GM21515 (cell line): ENCODE data around the gene PTPN14.
A peak's percentile ranks its signal among the peaks of the same experiment; 100 is the strongest.

Source experiments
- ATAC-seq: cut with Tn5 transposase; IDR thresholded peaks from one replicate; pipeline ENCODE4 v1.9.1; 2021; ENCODE audit not compliant: unreplicated experiment

The PTPN14 gene

DNA sequence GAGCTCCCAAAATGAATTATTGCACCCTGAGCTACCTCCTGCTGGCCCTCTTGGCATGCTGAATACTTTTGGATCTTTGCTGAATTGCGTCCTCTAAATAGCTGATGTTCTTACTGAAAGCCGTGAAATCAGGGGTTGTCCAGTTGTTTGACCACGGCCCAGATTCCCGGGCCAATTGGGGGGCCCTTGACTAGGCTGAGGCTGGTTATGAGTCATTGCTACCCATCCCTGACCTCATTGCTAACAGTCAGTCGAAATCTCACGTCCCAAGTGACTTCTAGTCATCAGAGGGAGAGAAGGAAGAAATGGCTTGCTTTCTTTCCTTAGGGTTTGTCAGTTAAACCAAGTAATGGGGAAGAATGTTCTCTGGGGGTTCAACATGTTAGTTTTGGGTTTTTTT, 233.0 kb downstream of the PTPN14 start:
- no peak for ATAC-seq

DNA sequence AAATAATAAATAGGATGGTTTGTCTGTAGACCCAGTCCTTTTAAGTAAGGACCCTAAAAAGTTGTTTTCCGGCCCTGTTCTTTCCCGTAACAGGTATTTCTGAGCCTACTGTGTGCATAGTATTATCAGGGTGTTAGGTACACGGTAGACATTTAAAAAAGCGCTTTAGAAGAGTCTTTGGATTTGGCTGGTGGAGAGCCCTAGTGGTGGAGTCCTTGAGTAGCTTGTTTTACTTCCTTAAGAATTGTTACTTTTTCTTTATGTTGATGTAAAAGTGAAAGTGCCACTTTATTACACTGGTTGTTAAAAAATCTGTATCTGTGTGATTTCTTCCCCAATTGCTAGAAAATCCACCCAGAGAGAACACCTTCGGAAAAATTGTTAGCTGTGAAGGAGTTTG, 233.7 kb downstream of the PTPN14 start:
- no peak for ATAC-seq

DNA sequence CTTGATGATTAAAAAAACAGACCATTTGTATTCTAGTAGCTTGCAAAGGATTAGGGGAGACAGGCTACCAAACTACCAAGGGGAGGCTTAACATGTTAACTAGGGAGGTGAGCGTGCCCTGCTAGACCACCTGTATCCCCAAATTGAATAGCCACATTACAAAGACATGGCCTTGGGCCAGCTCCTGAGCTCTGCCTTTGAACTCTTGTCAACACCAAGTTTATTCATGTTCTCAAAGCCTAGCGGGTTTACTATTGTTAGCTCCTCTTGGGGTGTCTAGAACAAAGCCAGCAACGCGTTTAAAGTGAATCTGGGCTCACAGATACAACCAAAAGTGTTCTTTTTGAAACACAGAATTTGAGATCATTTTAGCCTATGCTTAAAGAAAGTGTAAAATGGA, 234.1 kb downstream of the PTPN14 start:
- ATAC-seq: no peak

DNA sequence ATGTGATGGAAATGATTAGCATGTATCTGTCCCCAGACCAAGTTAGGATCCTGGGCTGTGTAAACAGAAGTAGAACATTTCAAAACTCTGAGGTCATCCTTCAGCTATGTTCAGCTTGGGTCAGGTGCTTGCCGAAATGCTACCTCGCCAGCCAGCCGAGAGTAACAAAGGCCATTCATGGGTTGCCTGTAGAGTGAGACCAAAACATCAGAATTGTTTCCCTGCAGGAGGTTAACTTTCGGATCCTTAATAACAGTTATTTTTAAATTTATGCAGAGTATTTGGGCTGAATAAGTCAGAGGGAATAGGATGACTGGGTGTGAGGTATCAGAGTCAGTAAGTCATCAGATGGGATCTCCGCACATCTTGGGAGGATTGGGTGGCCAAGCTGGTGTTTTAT, 234.8 kb downstream of the PTPN14 start:
- ATAC-seq: no peak

DNA sequence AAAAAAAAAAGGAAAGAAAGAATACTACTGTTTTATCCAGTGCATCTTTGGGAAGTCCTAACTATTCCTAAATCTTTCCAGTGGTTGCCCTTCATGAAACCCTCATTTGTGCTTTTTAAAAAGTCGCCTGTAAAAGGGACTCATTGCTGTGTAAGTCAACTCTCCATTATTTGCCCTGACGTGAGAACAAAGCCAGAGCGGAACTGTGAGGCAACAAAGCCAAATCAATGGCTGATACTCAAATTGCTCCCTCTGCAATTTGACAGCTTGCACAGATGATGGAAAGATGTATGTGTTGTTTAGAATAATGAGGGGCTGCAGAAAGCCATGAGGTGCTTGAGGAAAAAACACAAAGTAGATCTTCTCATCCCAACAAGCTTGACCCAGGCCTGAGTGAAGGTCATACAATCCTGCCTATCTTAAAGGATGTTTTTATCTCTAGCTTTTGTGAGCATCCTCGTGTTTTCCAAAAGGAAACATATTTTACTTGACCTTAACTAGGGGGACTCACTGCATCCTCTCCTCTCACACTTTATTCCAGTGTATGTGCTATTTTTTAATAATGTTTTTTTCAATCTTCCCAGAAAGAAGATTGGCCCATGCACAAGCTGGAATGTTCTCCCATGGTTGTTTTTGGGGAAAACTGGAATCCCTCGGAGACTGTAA, 237.1 kb downstream of the PTPN14 start:
- ATAC-seq: no peak

DNA sequence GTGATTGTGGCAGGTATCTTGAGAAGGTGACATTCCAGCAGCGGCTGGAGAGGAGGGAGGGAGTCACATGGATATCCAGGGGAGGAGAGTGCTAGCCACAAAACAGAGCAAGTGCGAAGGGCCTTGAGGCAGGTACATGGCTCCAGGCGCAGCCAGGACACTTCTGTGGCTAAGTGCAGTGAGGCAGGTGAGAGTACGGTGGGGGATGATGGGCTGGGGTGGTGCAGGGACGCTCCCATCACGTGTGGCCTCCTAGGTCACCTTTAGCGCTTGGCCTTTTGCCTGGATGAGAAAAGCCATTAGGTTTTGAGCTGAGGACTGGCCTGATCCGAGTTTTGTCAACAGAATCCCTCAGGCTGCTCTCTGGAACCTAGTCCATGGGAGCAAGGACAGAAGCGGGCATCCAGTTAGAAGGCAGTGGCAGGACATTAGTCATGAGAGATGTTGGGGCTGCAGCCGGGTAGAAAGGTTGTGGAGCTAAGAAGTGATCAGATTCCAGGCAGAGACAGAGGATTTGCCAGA, 238.8 kb downstream of the PTPN14 start:
- no peak for ATAC-seq

DNA sequence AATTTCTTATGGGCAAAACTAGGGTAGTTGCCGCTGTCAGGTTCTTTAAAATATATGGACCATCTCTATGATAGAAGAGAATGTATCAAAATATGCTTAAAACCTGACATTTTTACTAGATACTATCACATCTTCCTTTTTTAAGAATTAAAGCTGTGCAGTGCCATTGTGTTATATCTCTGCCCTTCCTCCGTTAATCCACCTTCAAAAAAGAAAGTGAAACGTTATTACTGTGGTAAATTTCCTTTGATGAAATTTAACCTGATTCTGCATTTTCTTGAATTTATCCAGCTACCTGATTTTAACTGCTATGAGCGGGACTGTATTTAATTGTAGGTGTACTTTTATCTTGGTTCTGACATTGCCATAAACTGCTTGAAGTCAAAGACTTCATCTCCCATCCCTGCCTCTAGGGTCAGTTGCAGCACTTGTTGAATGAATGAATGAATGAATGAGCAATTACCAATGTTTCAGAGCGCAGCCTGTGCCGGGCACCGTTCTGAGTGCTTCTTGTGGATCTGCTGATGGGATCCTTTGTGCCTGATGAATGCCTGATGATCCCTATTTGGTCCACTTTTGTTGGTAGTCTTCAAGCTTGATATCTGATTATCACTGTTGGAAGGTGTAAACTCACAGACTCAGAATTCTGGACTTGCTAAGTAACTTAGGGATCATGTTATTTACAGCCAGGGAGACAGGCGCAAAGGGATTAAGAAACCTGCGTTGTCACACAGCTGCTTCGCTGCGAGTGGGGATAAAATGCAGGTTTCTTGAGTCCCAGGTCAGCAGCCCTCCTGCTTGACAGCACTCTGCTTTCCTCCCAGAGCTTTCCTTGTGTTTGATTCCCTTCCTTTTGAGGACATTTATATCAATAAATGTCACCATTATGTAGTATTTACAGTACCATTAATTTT, 240.4 kb downstream of the PTPN14 start:
- no peak for ATAC-seq

DNA sequence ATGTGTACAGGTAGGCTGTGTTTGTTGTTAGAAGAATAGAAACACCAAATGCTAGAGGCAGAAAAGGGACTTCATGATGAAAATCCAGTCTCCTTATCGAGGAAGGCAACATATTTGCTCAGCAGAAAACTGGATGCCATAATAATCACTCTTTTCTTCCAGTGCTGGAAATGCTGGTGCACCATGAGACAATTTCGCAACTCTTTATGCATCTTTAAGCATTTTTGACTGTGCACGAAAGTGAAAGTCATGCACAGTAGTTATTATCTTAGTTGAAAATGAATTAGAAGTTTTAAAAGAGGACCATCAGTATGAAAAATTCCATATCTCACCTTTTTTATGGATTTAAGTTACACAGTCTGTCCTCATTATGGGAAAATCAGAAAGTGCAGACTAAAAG, 241.4 kb downstream of the PTPN14 start:
- peak; percentile 58 for ATAC-seq

DNA sequence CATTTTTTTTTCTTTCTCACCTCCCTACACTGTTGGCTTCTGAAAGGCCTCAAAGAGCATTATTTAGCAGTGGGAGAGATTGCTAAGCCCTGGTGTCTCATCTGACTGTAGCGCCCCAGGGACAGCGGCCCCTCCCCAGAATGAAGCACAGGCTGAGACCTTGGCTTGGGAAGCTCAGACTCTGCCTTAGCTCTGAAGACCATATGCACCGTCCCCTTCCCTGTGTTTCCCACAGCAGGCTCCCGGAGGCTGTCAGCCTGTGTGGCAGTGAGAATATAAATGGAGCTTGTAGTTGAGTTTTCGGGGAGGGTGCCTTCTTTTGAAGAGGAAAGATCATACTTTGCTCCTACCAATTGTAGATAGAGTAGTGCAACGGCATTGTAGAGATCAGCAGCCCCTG, 245.1 kb downstream of the PTPN14 start:
- no peak for ATAC-seq

DNA sequence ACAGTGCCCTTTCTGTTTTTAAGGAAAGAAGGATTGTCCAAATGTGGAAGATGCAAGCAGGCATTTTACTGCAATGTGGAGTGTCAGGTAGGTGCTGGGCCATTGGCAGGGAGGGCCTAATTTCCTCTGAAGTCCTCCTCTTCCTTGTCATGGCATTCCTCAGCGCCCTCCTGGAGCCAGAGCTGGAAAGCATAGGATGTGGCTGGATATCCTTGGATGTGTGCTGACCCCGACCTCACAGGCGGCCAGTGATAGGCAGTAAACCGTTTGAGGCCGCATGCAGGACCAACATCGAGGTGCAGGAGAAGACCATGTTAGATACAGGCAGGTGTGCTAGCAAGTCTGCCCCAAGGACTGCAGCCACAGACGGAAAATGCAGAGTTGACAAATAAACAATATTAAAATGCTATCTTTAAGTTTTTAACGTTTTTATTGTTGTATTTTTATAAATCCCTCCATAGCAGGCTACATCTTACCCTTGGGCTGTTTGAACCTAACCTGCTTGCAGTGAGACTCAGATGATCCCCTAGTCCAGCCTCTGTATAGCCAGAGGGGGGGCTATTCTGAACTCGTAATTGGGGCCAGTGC, 246.1 kb downstream of the PTPN14 start:
- no peak for ATAC-seq

DNA sequence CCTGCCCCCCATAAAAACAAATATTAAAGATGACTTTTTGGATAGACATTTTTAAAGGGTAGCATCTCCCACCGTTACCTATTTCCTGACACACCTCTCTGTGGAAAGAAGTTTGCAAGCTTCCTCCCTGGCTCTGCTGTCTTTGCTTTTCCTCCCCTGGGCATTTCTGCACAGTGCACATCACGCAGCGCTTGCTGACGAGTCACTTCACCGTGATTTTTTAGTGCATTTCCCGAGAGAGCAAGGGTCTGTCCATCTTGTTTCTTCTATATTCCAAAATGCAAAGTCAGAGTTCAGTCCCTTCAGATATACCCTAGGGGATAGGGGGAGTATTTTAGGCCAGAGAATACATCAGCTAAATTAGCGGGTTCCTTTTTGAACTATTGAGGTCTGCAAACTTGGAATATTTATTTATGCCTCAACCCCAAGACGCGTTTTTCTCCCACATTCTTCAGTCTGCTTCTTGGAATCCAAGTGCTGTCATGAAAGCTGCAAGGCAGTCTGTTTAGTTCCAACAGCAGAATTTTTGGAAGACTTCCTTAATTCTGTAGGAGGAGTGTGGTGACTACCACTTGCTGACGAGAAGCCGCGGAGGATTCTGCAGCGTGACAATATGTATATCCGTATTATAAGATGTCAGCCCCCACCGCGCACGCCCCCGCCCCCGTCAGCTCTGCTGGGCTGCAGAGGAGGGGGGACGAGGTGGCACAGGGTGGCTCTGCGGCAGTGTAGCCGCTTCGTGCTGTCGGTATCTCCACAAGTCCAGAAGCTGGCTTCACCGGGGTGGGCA, 248.1 kb downstream of the PTPN14 start:
- ATAC-seq: no peak

DNA sequence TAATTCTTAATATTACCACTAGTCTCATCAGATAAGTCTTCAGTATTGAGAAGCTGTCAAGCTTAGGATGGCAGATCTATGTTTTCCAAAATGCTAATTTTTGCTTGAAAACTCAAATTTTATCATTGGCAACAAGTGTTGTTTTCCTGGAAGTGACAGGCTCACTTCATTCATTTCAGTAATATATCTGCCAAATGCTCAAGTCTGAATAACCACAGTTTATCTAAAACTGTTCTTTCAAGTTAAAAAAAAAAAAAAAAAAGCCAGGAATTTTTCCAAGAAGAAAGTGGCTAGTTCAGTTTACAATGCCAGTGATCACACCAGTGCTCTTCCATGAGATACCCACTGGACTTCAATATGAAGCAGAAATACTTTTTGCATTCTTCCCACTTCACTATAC, 249.9 kb downstream of the PTPN14 start:
- ATAC-seq: no peak

DNA sequence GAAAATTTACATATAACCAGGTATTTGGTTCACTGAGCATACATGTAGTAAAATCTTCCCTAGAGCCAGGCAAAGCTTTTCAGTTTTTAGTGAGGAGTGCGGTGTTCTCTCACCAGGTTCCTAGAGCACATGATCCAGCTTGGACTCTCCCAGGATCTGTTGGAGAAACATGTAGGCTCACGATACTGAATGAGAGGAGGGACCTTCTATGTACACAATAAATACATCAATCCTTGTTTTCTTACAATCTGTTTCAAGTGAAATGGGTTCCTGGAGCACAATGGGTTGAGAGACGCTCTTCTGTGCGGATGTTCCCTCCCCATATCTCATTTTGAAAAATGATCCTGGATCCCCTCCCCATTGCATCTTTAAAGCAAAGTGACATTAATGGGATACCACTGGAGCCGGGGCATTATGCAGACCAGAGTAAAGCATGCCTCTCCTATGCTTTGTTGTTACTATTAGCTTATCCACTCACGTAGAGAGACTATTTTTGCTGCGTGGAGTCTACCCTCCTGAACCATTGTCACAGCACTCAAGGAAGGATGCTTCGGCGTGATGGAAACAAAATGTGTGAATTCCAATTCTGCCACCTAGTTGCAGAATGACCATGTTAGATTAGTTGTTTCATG, 251.1 kb downstream of the PTPN14 start:
- no peak for ATAC-seq
